Spleen (tissue), 7 donors: ENCODE results near the gene NOP56.

ENCODE experiments used
- POLR2A ChIP-seq, 3 donors: fragments of 450-650 bp; IDR thresholded peaks; one replicate each; pipeline ENCODE4 v1.5.1; 2017; ENCODE audit warnings: antibody characterized with exemption in 3 of 3, mild to moderate bottlenecking in 1 of 3
- TF ChIP-seq, protein P1 (sequence below), 11 experiments: fragments of 200-600 bp in 7 of 11; fragments of 450-650 bp in 4 of 11; sonication (generic) in 4 of 11; IDR thresholded peaks in 8 of 11; conservative IDR thresholded peaks in 3 of 11; 1 replicate in 7 of 11; 2 replicates in 4 of 11; pipeline versions ENCODE4 v1.4.0 to v1.8.0; 2016 to 2021; ENCODE audit warnings: antibody characterized with exemption in 11 of 11, inconsistent platforms in 4 of 11, mild to moderate bottlenecking in 1 of 11
- donor health status: DM: no; HTN: no; CAD: no; lungs with moderate emphysema.
- donor health status: DM: no; HTN: no; CAD: no.
- donor health status: DM: no; HTN: no; CAD: no.

DNA sequence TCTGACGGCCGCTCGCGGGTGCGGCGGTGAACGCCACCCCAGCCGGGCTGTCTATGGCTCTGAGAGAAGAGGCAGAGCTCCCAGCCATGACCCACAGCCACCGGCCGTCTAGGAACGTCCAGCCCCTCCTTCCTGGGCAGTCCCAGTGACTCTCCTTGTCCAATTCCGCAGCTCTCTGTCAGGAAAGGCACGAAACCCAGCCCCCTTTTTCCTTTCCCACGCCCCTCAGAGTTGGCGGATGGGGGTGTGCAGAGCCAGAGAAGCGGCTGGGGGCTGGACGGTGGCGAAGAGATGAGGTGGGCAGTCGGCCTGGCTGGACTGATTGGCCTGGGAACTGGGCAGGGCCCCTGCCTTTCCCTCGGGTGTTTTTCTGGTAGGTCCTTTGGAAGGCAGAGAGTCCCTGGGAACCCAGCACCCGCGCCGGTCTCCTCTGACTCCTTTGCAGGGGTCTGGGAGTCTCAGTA, 41.6 kb downstream of the NOP56 start:
- TF ChIP-seq, protein P1, sequence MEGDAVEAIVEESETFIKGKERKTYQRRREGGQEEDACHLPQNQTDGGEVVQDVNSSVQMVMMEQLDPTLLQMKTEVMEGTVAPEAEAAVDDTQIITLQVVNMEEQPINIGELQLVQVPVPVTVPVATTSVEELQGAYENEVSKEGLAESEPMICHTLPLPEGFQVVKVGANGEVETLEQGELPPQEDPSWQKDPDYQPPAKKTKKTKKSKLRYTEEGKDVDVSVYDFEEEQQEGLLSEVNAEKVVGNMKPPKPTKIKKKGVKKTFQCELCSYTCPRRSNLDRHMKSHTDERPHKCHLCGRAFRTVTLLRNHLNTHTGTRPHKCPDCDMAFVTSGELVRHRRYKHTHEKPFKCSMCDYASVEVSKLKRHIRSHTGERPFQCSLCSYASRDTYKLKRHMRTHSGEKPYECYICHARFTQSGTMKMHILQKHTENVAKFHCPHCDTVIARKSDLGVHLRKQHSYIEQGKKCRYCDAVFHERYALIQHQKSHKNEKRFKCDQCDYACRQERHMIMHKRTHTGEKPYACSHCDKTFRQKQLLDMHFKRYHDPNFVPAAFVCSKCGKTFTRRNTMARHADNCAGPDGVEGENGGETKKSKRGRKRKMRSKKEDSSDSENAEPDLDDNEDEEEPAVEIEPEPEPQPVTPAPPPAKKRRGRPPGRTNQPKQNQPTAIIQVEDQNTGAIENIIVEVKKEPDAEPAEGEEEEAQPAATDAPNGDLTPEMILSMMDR (IDR thresholded peaks at IDR 0.05 in 8 of 11, conservative IDR thresholded peaks at IDR 0.05 in 3 of 11) = no peak
- no peak for TF ChIP-seq POLR2A (IDR thresholded peaks at IDR 0.05)
